CD4-positive, alpha-beta T cell treated with Interleukin-1 beta for 1 hour (primary cell): ENCODE measurements around the gene TECPR2.
"Not testable (repeated sequence)": the region's sequence is repeated elsewhere in the genome, so short reads cannot be mapped to it uniquely, and the experiment has no call there.

Experiments
- DNase-seq, 2 donors: peaks; one replicate each; pipeline ENCODE4 v3.0.0-alpha.2; 2020 to 2022

Gene TECPR2

GRCh38 chr14:102335163-102335562 lies 27.6 kb upstream of the TECPR2 start:
- DNase-seq = no peak

GRCh38 chr14:102338724-102339123 lies 24.0 kb upstream of the TECPR2 start:
- no peak for DNase-seq

GRCh38 chr14:102341566-102341965 lies 21.2 kb upstream of the TECPR2 start:
- DNase-seq = no peak

- no peak for DNase-seq
Measured at GRCh38 chr14:102342238-102342637, 20.5 kb upstream of the TECPR2 start.

- no peak for DNase-seq
Measured at GRCh38 chr14:102344084-102344483, 18.7 kb upstream of the TECPR2 start.

- DNase-seq = no peak
Measured at GRCh38 chr14:102344485-102344884, 18.3 kb upstream of the TECPR2 start.

GRCh38 chr14:102345232-102345631 lies 17.5 kb upstream of the TECPR2 start:
- no peak for DNase-seq

GRCh38 chr14:102346645-102347044 lies 16.1 kb upstream of the TECPR2 start:
- DNase-seq = no peak

- DNase-seq = no peak
Measured at GRCh38 chr14:102348376-102348775, 14.4 kb upstream of the TECPR2 start.

GRCh38 chr14:102351023-102351422 lies 11.7 kb upstream of the TECPR2 start:
- no peak for DNase-seq

GRCh38 chr14:102351593-102351992 lies 11.1 kb upstream of the TECPR2 start:
- not testable (repeated sequence) for DNase-seq

- no peak for DNase-seq
Measured at GRCh38 chr14:102352213-102352612, 10.5 kb upstream of the TECPR2 start.

- no peak for DNase-seq
Measured at GRCh38 chr14:102353126-102353619, 9.6 kb upstream of the TECPR2 start.

GRCh38 chr14:102356280-102356679 lies 6.5 kb upstream of the TECPR2 start:
- DNase-seq = no peak

- no peak for DNase-seq
Measured at GRCh38 chr14:102359341-102359740, 3.4 kb upstream of the TECPR2 start.

GRCh38 chr14:102360388-102360787 lies 2.4 kb upstream of the TECPR2 start:
- DNase-seq = no peak

- DNase-seq = peak; percentile 13 to 37
Measured at GRCh38 chr14:102362084-102362483, 657 bp upstream of the TECPR2 start.

GRCh38 chr14:102363182-102363943 lies 622 bp downstream of the TECPR2 start:
- peak; percentile 15 to 22 for DNase-seq

- DNase-seq = peak; percentile 12 to 44
Measured at GRCh38 chr14:102370305-102370809, 7.6 kb downstream of the TECPR2 start.

- no peak for DNase-seq
Measured at GRCh38 chr14:102371361-102371760, 8.6 kb downstream of the TECPR2 start.

GRCh38 chr14:102373110-102373509 lies 10.4 kb downstream of the TECPR2 start:
- no peak for DNase-seq

GRCh38 chr14:102374264-102374663 lies 11.5 kb downstream of the TECPR2 start:
- DNase-seq = no peak

GRCh38 chr14:102375119-102375518 lies 12.4 kb downstream of the TECPR2 start:
- no peak for DNase-seq

- no peak for DNase-seq
Measured at GRCh38 chr14:102377696-102378095, 15.0 kb downstream of the TECPR2 start.

GRCh38 chr14:102378830-102379229 lies 16.1 kb downstream of the TECPR2 start:
- DNase-seq = no peak
